HEK293 (cell line): ENCODE results near the gene MMD2.

Experiments
- CTCF ChIA-PET: fragments of 350-600 bp; formaldehyde crosslinking; extraction: SDS; loops from one replicate; lab custom pipeline; 2021; ENCODE audit warnings: antibody characterized with exemption; lab: Yijun Ruan, JAX
- POLR2A ChIA-PET: fragments of 300-600 bp; formaldehyde crosslinking; extraction: SDS; loops from one replicate; lab custom pipeline; 2020; ENCODE audit warnings: antibody characterized with exemption, inconsistent platforms; lab: Yijun Ruan, JAX
- H3K27ac ChIP-seq: fragments of 200-500 bp; sonication (Bioruptor generic); 2 replicates; pipeline ENCODE4 v1.5.1; 2014; ENCODE audit warnings: low read depth, low read length, control low read depth, inconsistent platforms; ENCODE audit errors: extremely low read depth
- H3K36me3 ChIP-seq, 2 experiments: fragments of 200-500 bp in 1 of 2; sonication (Bioruptor generic) in 1 of 2; 1 replicate in 1 of 2; 2 replicates in 1 of 2; pipeline ENCODE4 v1.5.1; 2014 to 2017; ENCODE audit warnings: inconsistent platforms in 2 of 2, low read length in 2 of 2; ENCODE audit not compliant: control insufficient read depth in 2 of 2, insufficient read depth in 1 of 2
- H3K4me1 ChIP-seq: fragments of 200-500 bp; sonication (Bioruptor generic); 2 replicates; pipeline ENCODE4 v1.5.1; 2014; ENCODE audit warnings: mild to moderate bottlenecking, low read length, inconsistent platforms; ENCODE audit not compliant: control insufficient read depth, insufficient read depth
- H3K4me3 ChIP-seq: 2 replicates; pipeline ENCODE4 v1.5.1; 2011; ENCODE audit warnings: low read depth, mild to moderate bottlenecking, control low read depth, low read length, moderate library complexity
- H3K9me3 ChIP-seq: fragments of 200-500 bp; sonication (Bioruptor generic); 2 replicates; pipeline ENCODE4 v1.5.1; 2014; ENCODE audit warnings: low read depth, low read length, inconsistent platforms; ENCODE audit not compliant: control insufficient read depth, insufficient read depth
- BCL11A ChIP-seq: fragments of 450-650 bp; formaldehyde crosslinking; IDR thresholded peaks from 2 replicates; pipeline ENCODE4 v1.5.1; 2016; ENCODE audit warnings: low read depth, missing biosample characterization, missing genetic modification characterization
- HOXC10 ChIP-seq: sonication (generic); formaldehyde crosslinking; IDR thresholded peaks from 2 replicates; pipeline ENCODE4 v1.8.1; 2023; ENCODE audit warnings: mild to moderate bottlenecking, missing genetic modification reagents
- KLF7 ChIP-seq: fragments of 450-650 bp; formaldehyde crosslinking; IDR thresholded peaks from 2 replicates; pipeline ENCODE4 v1.5.1; 2016; ENCODE audit warnings: missing biosample characterization, missing genetic modification characterization, borderline replicate concordance
- MEIS1 ChIP-seq: sonication (generic); formaldehyde crosslinking; IDR thresholded peaks from 2 replicates; pipeline ENCODE4 v1.8.1; 2022; ENCODE audit warnings: missing genetic modification reagents, mild to moderate bottlenecking, borderline replicate concordance
- SP3 ChIP-seq: fragments of 450-650 bp; formaldehyde crosslinking; IDR thresholded peaks from 2 replicates; pipeline ENCODE4 v1.5.1; 2016; ENCODE audit warnings: missing biosample characterization, missing genetic modification characterization
- ZBTB49 ChIP-seq: fragments of 450-650 bp; formaldehyde crosslinking; IDR thresholded peaks from 2 replicates; pipeline ENCODE4 v1.5.1; 2016; ENCODE audit warnings: missing biosample characterization, missing genetic modification characterization, low read depth
- ZFP37 ChIP-seq: fragments of 450-650 bp; formaldehyde crosslinking; IDR thresholded peaks from 2 replicates; pipeline ENCODE4 v1.5.1; 2016; ENCODE audit warnings: missing biosample characterization, missing genetic modification characterization
- ZNF138 ChIP-seq: fragments of 450-650 bp; formaldehyde crosslinking; IDR thresholded peaks from 2 replicates; pipeline ENCODE4 v1.5.1; 2016; ENCODE audit warnings: missing biosample characterization, missing genetic modification characterization, borderline replicate concordance
- ZNF140 ChIP-seq: fragments of 450-650 bp; formaldehyde crosslinking; IDR thresholded peaks from 2 replicates; pipeline ENCODE4 v1.5.1; 2016; ENCODE audit warnings: missing biosample characterization, missing genetic modification characterization
- ZNF169 ChIP-seq: fragments of 450-650 bp; formaldehyde crosslinking; IDR thresholded peaks from 2 replicates; pipeline ENCODE4 v1.5.1; 2016; ENCODE audit warnings: missing biosample characterization, missing genetic modification characterization
- ZNF174 ChIP-seq: fragments of 450-650 bp; formaldehyde crosslinking; IDR thresholded peaks from 2 replicates; pipeline ENCODE4 v1.5.0; 2017; ENCODE audit warnings: missing biosample characterization, mild to moderate bottlenecking, missing genetic modification characterization
- ZNF266 ChIP-seq: fragments of 450-650 bp; formaldehyde crosslinking; IDR thresholded peaks from 2 replicates; pipeline ENCODE4 v1.5.1; 2016; ENCODE audit warnings: missing biosample characterization, missing genetic modification characterization, low read depth
- ZNF292 ChIP-seq: fragments of 450-650 bp; formaldehyde crosslinking; IDR thresholded peaks from 2 replicates; pipeline ENCODE4 v1.5.1; 2016; ENCODE audit warnings: low read depth, missing biosample characterization, missing genetic modification characterization, borderline replicate concordance
- ZNF350 ChIP-seq: fragments of 450-650 bp; formaldehyde crosslinking; IDR thresholded peaks from 2 replicates; pipeline ENCODE4 v1.5.0; 2017; ENCODE audit warnings: missing biosample characterization, mild to moderate bottlenecking, missing genetic modification characterization
- ZNF354C ChIP-seq: fragments of 450-650 bp; formaldehyde crosslinking; IDR thresholded peaks from 2 replicates; pipeline ENCODE4 v1.5.1; 2016; ENCODE audit warnings: missing biosample characterization, missing genetic modification characterization, low read depth, borderline replicate concordance
- ZNF416 ChIP-seq: fragments of 450-650 bp; formaldehyde crosslinking; IDR thresholded peaks from 2 replicates; pipeline ENCODE4 v1.5.1; 2016; ENCODE audit warnings: missing biosample characterization, missing genetic modification characterization
- ZNF510 ChIP-seq: fragments of 450-650 bp; formaldehyde crosslinking; IDR thresholded peaks from 2 replicates; pipeline ENCODE4 v1.5.1; 2018; ENCODE audit warnings: mild to moderate bottlenecking, missing genetic modification characterization, missing biosample characterization; ENCODE audit not compliant: insufficient replicate concordance
- ZNF558 ChIP-seq: fragments of 450-650 bp; formaldehyde crosslinking; IDR thresholded peaks from 2 replicates; pipeline ENCODE4 v1.5.1; 2016; ENCODE audit warnings: missing biosample characterization, missing genetic modification characterization
- ZNF560 ChIP-seq: fragments of 450-650 bp; formaldehyde crosslinking; IDR thresholded peaks from 2 replicates; pipeline ENCODE4 v1.5.1; 2017; ENCODE audit warnings: missing biosample characterization, missing genetic modification characterization, borderline replicate concordance
- ZNF561 ChIP-seq: fragments of 450-650 bp; IDR thresholded peaks from 2 replicates; pipeline ENCODE4 v1.5.1; 2018; ENCODE audit warnings: missing biosample characterization, missing genetic modification characterization, borderline replicate concordance
- ZNF621 ChIP-seq: fragments of 450-650 bp; formaldehyde crosslinking; IDR thresholded peaks from 2 replicates; pipeline ENCODE4 v1.5.1; 2017; ENCODE audit warnings: missing biosample characterization, missing genetic modification characterization
- ZNF624 ChIP-seq: fragments of 450-650 bp; formaldehyde crosslinking; IDR thresholded peaks from 2 replicates; pipeline ENCODE4 v1.5.1; 2017; ENCODE audit warnings: missing biosample characterization, missing genetic modification characterization
- ZNF629 ChIP-seq: fragments of 450-650 bp; formaldehyde crosslinking; IDR thresholded peaks from 2 replicates; pipeline ENCODE4 v1.5.1; 2017; ENCODE audit warnings: missing biosample characterization, missing genetic modification characterization
- TF ChIP-seq, protein P1 (sequence below): fragments of 450-650 bp; formaldehyde crosslinking; IDR thresholded peaks from 2 replicates; pipeline ENCODE4 v1.5.1; 2017; ENCODE audit warnings: missing biosample characterization, missing genetic modification characterization
- TF ChIP-seq, protein P2 (sequence below): fragments of 450-650 bp; formaldehyde crosslinking; IDR thresholded peaks from 2 replicates; pipeline ENCODE4 v1.5.1; 2016; ENCODE audit warnings: missing biosample characterization, missing genetic modification characterization

Gene MMD2

DNA sequence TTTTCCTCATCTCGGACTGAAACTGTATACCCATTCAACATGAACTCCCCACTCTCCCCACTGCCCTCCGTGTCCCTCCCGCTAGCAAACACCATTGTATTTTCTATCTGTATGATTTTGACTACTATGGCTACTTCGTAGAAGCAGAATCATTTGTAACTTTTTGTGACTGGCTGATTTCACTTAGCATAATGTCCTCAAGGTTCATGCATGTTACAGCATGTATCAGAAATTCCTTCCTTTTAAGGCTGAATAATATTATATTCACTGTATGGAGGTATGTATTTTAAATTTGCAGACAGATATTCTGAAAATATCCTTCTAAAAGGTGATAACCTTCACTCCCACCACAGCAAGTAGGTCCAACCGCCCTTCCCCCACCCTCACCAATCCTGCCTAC is 42.9 kb upstream of the MMD2 start:
- Histone ChIP-seq H3K36me3 (peaks cover 4 to 9% of the 10 kb centered on the region in 2 experiments; a peak in 2 of 3 replicates), H3K9me3 (no peaks in the 10 kb centered on the region), H3K27ac (no peak overlapping the region), H3K4me1 (no peaks in the 10 kb centered on the region), H3K4me3 (no peak overlapping the region)
- TF ChIP-seq ZNF140 (tag by site-specific recombination) (no peak), ZFP37 (tag by site-specific recombination) (no peak), ZNF416 (tag by site-specific recombination) (no peak), ZNF621 (tag by site-specific recombination) (no peak), ZNF174 (tag by site-specific recombination) (no peak), KLF7 (tag by site-specific recombination) (no peak), ZNF560 (no peak), ZNF266 (tag by site-specific recombination) (no peak), ZNF561 (tag by site-specific recombination) (no peak)
- TF ChIP-seq, protein P1, sequence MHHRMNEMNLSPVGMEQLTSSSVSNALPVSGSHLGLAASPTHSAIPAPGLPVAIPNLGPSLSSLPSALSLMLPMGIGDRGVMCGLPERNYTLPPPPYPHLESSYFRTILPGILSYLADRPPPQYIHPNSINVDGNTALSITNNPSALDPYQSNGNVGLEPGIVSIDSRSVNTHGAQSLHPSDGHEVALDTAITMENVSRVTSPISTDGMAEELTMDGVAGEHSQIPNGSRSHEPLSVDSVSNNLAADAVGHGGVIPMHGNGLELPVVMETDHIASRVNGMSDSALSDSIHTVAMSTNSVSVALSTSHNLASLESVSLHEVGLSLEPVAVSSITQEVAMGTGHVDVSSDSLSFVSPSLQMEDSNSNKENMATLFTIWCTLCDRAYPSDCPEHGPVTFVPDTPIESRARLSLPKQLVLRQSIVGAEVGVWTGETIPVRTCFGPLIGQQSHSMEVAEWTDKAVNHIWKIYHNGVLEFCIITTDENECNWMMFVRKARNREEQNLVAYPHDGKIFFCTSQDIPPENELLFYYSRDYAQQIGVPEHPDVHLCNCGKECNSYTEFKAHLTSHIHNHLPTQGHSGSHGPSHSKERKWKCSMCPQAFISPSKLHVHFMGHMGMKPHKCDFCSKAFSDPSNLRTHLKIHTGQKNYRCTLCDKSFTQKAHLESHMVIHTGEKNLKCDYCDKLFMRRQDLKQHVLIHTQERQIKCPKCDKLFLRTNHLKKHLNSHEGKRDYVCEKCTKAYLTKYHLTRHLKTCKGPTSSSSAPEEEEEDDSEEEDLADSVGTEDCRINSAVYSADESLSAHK = no peak
- POLR2A ChIA-PET = no interaction called here
- CTCF ChIA-PET = no interaction called here

DNA sequence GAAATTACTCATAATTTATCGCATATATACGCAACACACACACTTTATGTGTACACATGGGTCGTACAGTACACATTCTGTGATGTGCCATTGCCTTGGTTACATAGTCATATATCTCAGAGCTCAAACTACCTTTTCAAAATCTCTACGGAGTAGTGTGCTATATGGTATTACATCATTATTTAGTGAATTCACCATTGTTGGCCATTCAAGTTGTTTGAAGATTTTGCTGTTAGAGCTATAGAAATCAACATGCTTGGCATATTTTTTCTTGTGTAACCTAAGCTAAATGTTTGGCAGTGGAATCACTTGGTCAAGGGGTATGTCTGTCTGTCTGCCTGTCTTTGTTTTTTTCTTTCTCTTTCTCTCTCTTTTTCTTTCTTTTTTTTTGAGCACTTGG is 42.0 kb upstream of the MMD2 start:
- TF ChIP-seq ZNF510 (tag by site-specific recombination) (no peak), BCL11A (tag by site-specific recombination) (no peak), ZNF138 (tag by site-specific recombination) (no peak), MEIS1 (no peak), ZNF169 (no peak), ZNF350 (tag by site-specific recombination) (no peak), SP3 (tag by site-specific recombination) (no peak), HOXC10 (CRISPR knock-in tag) (no peak)
- H3K27ac ChIP-seq = no peak overlapping the region
- H3K36me3 ChIP-seq = peaks cover 4 to 18% of the 10 kb centered on the region in 2 experiments; a peak in 2 of 3 replicates
- no peaks in the 10 kb centered on the region for H3K4me1 ChIP-seq
- no peak overlapping the region for H3K4me3 ChIP-seq
- no peaks in the 10 kb centered on the region for H3K9me3 ChIP-seq
- CTCF ChIA-PET = no interaction called here
- POLR2A ChIA-PET = no interaction called here

DNA sequence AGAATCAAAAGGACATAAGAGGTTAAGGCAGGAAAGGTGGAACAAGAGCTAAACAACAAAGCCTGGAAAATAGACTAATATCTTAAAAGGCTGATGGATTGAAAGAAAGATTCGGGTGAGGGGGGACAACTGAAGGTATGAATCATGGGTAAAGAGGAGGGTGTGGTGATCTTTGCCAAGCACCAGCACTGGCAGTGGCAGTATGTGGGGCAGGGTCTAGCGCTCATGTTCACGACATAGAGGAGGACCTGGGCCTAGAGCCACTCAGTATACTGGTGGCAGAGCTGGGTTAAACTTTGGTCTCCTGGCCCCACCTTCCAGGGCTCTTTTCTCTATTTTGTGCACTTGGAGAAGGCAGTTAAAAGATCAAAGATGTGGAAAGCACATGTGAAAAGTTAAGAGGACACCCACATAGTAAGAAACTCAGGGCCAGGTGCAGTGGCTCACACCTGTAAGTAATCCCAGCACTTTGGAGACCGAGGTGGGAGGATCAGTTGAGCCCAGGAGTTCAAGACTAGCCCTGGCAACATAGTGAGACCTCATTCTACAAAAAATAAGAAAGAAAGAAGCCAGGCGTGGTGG is 40.5 kb upstream of the MMD2 start:
- no peaks in the 10 kb centered on the region for H3K4me1 ChIP-seq
- no peak for TF ChIP-seq ZNF624 (tag by site-specific recombination)
- no peak for TF ChIP-seq ZNF354C
- TF ChIP-seq ZBTB49 = no peak
- TF ChIP-seq ZNF558 = no peak
- no peak for TF ChIP-seq ZNF629
- TF ChIP-seq, protein P2, sequence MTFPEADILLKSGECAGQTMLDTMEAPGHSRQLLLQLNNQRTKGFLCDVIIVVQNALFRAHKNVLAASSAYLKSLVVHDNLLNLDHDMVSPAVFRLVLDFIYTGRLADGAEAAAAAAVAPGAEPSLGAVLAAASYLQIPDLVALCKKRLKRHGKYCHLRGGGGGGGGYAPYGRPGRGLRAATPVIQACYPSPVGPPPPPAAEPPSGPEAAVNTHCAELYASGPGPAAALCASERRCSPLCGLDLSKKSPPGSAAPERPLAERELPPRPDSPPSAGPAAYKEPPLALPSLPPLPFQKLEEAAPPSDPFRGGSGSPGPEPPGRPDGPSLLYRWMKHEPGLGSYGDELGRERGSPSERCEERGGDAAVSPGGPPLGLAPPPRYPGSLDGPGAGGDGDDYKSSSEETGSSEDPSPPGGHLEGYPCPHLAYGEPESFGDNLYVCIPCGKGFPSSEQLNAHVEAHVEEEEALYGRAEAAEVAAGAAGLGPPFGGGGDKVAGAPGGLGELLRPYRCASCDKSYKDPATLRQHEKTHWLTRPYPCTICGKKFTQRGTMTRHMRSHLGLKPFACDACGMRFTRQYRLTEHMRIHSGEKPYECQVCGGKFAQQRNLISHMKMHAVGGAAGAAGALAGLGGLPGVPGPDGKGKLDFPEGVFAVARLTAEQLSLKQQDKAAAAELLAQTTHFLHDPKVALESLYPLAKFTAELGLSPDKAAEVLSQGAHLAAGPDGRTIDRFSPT (tag by site-specific recombination) = no peak
- no peak for TF ChIP-seq ZNF292 (tag by site-specific recombination)
- no peaks in the 10 kb centered on the region for H3K9me3 ChIP-seq
- H3K27ac ChIP-seq = no peak overlapping the region
- peaks cover 4 to 33% of the 10 kb centered on the region in 2 experiments; a peak in 2 of 3 replicates for H3K36me3 ChIP-seq
- CTCF ChIA-PET = interaction anchor here (0.5 to 1.2 kb wide), 3 partner anchors 25 to 60 kb away, joined by 3 to 4 read pairs (median 4); no protein-coding TSS in a partner anchor
- no peak overlapping the region for H3K4me3 ChIP-seq
- POLR2A ChIA-PET = no interaction called here
